Nucleus accumbens (tissue), 56 donors: Measurements from ENCODE around the gene PRPSAP2.
"Not testable (repeated sequence)": the region's sequence is repeated elsewhere in the genome, so short reads cannot be mapped to it uniquely, and the experiment has no call there.

ENCODE experiments used
- DNase-seq, 56 donors: peaks; one replicate each; lab custom pipeline; 2025; lab: John Stamatoyannopoulos, UW

Gene PRPSAP2

DNA sequence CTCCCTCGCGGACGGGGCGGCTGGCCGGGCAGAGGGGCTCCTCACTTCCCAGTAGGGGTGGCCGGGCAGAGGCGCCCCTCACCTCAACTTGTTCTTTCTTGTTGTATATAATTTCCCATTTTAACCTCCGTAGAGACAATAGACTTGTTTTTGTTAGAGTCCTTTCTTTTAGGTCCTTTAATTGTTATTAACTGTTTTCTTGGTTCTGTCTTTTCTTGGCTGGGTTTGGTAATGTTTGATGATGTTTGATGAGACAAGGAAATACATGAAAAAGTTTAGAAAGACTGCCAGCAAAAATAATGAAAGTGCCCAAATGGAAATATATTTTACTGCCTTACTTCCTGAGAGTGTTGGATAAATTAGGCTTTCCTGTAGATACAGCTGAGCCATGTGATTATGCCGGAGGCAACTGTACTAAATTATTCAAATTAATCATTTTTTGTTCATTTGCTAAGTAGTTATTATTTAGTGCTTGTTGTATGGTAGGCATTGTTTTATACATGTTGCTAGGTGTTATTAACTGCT, 30.9 kb downstream of the PRPSAP2 start:
- DNase-seq = no peak

DNA sequence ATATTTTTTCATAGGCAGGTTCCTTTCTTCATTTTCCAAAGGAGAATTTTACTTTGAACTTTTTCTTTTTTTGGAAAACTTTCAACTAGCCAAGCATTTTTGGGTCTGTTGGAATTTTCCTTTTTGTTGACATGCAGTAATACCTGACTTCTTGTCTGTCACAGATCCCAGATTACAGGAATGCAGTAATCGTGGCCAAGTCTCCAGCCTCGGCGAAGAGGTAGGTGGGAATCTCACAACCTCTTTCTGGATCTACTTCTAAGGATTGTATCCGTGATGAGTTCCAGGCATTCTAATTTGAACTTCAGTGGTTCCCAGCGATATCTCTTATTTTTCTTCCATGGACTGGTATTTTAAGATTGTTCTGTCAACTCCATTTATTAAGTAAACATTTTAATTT, 31.7 kb downstream of the PRPSAP2 start:
- no peak for DNase-seq

DNA sequence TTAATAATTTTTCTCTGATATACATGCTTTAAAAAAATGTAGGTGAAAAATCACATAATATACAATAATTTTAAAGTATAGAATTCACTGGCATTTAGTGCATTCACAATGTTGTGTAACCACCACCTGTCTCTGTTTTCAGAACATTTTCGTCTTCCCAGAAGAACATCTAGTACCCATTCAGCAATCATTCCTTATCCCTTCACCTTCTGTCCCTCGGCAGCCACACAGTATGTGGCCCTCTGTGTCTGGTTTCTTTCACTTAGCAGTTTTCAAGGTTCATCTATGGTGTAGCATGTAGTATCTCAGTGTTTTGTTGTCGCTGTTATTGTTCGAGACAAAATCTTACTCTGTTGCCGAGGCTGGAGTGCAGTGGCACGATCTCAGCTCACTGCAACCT, 33.6 kb downstream of the PRPSAP2 start:
- DNase-seq = no peak

DNA sequence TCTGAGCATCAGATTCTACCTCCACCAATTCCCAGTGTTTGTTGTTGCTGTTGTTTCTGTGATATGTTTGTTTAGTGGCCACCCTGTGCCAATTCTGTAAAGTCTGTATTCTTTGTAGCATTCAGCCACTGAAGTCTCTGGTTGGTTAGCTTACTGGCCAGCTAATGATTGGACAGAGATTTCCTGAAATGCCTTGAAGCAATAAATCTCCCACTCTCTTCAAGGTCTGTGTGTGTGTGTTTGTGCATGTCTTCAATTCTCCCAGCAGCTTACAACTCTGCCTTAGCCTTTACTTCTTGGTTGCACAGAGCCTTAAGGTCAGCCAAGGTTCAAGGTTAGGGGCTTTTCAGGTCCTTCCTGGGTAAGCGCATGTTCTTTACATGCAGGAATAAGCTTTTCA, 38.2 kb downstream of the PRPSAP2 start:
- no peak for DNase-seq

DNA sequence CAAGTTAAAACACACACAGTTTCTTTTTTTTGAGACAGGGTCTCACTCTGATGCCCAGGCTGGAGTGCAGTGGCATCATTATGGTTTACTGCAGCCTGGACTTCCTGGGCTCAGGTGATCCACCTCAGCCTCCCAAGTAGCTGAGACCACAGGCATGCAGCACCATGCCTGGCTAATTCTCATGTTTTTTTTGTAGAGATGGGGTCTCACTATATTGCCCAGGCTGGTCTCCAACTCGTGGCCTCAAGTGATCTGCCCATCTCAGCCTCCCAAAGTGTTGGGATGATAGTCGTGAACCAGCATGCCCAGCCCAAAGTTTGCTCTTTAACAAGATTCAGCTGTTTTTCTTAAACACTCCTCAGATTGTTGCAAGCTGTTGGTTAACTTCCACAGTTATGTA, 39.0 kb downstream of the PRPSAP2 start:
- DNase-seq = no peak

DNA sequence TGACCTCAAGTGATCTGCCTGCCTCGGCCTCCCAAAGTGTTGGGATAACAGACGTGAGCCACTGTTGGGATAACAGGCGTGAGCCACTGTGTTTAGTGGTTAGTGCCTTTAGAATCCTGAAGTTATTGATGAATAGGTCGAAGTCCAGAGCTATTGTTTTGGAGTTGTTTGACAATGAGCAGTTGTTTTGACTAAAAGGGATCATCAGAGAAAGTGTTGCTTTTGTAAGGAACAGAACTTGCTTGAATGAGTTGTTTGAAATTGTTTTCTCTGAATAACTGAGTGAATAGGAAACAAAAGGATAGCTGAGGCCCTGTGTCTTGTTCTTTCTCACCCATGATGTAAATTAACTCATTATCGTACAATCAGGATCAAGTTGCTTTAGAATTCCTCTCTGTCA, 46.6 kb downstream of the PRPSAP2 start:
- no peak for DNase-seq

DNA sequence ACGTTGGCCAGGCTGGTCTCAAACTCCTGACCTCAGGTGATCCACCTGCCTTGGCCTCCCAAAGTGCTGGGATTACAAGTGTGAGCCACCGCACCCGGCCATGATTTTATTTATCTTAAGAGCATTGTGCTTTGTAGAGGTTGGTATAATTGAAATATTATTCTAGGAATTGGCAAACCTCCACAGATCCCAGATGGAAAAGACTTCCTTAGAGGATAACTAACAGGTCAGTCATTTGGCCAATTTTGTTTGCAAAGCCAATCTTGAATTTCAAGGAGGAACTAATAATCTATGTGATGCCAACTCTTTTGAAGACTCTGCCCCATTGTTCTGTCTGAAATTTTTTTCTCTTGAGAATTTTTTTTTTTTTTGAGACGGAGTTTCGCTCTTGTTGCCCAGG, 47.3 kb downstream of the PRPSAP2 start:
- DNase-seq = no peak

DNA sequence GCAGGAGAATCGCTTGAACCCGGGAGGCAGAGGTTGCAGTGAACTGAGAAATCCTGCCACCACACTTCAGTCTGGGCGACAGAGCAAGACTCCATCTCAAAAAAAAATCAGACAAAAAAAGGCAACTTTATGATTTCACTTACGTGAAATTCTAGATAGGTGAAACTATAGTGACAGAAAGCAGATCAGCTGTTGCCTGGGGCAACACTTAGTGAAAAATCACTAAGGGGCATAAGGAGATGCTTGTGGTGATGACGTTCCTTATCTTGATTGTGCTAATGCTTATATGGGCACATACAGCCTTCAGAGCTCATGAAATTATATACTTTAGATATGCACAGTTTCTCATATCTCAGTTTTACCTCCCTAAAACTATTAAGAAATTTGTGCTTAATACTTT, 52.4 kb downstream of the PRPSAP2 start:
- DNase-seq = no peak

DNA sequence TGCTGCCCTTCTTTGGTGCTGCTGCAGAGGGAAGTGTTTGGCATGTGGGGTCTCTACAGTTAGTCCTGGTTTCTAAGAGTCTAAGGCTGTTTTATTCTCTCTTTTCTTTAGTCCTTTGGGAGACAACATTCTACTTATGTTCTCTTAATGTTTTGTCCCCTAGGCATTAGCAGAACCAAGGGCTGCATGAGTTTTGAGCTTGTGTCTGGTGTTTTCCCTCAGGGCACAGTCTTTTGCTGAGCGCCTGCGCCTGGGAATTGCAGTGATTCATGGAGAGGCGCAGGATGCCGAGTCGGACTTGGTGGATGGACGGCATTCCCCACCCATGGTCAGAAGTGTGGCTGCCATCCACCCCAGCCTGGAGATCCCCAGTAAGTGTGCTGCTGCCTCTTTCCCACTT, 53.0 kb downstream of the PRPSAP2 start:
- no peak for DNase-seq

DNA sequence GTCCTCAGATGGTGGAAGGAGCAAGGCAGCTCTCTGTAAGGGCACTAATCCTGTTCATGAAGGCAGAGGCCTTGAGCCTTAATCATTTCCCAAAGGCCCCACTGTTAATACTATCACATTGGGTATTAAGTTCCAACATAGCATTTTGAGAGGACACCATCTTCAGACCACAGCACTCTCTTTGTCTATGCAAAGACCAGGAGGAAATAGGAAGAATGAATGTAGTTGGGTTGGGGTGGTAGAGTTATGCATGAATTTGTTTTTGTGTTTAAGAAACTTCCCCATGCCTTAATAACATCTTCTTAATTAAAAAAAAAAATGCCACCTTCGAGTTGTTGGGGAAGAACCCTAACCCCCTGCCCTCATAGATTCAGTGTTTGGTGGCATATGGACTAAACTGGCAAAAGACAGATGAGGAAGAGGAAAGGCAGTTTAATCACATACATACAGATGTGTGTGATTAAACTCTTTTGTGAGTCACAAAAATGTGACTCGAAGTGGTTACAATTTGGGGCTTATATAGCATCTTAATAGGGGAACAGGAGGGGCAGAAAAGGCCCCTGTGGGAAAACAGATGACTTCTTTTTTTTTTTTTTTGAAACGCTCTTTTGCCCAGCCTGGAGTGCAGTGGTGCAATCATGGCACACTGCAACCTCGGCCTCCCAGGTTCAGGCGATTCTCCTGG, 59.0 kb downstream of the PRPSAP2 start:
- no peak for DNase-seq

DNA sequence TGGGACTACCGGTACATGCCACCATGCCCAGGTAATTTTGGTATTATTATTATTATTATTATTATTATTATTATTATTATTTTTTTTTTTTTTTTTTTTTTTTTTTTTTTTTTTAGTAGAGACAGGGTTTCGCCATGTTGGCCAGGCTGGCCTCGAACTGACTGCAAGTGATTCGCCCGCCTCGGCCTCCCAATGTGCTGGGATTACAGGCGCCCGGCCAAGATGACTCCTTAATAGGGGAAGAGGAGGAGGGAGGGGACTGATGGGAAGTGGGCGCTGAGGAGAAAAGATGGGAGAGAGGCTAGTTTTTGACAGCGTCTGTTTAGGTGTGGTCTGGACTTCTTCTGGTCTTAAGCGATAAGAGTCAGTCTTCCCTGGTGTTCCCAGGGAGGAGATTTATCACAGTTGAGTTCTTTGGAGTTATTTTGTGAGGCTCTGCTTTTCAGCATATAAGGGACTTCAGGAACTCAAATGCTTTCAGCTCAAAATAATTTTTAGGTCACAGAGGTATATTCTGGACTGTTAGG, 59.6 kb downstream of the PRPSAP2 start:
- DNase-seq = no peak

DNA sequence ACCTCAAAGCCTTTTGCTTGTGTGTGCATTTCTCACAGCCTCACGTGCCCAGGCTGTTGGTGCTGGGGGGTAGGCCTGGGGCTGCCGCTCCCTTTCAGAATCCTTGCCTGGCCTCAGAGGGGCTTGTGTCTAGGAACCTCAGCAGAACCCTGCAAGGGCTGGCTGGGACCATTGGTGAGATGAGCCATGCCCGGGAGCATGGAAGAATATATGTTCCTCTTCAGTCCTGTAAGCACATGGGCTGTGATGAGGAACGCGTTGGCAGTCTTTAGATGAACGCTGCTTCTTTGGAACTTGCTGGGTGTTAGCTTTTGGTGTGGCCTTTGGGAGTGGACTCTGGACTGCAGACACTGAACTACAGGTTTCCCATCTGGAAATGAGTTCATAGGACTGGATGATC, 62.0 kb downstream of the PRPSAP2 start:
- no peak for DNase-seq

DNA sequence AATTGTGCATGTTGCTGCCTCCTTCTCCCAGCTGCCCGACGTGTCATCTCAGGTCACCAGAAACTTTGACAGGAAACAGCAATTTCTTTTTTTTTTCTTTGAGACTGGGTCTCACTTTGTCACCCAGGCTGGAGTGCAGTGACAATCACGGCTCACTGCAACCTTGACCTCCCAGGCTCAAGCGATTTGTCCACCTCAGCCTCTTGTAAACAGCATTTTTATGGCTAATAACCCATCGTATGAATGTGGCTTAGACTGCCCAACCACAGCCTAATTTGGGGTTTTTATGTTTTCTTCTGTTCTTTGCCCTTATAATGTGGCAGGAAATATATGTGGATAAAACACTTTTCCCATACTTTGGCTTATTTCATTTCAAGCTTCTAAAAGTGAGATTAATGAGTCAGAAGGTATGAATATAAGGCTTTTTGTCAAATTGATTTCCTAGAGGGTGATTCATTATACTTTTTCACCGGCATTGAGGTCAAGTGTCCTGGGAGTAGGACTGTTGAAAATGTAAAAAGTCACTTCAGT, 63.0 kb downstream of the PRPSAP2 start:
- no peak for DNase-seq

DNA sequence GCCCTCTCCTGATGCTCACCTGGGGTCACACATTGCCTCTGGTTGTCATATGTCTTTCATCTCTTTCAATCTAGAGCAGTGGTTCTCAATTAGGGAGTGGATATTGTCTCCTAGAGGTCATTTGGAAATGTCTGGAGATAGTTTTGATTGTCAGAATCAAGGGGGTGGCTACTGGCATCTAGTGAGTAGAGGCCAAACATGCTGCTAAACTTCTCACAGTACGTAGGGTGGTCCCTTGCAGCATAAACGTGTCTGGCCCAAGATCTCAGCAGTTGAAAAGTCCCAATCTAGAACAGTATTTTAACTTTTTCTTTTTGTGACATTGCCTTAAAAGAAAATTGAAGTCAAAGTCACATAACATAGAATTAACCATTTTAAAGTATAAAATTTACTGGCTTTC, 63.6 kb downstream of the PRPSAP2 start:
- no peak for DNase-seq

DNA sequence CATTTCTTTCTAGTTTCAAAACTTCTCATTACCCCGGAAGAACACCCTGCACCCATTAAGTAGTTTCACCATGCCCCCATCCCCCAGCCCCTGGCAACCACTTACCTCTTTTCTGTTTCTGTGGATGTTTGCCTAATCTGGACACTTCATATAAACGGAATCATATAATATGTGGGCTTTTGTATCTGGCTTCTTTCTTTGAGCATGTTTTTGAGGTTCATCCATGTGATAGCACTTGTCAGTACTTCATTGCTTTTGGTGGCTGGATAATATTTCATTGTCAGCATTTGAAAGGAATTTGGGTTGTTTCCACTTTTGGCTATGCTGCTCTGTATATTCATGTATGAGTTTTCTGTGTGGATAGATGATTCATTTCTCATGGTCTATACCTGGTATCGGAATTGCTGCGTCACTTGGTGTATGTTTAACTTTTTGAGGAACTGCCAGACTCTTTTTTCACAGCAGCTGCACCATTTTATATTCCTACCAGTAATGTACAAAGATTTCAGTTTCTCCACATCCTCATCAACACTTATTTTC, 64.1 kb downstream of the PRPSAP2 start:
- DNase-seq = no peak

DNA sequence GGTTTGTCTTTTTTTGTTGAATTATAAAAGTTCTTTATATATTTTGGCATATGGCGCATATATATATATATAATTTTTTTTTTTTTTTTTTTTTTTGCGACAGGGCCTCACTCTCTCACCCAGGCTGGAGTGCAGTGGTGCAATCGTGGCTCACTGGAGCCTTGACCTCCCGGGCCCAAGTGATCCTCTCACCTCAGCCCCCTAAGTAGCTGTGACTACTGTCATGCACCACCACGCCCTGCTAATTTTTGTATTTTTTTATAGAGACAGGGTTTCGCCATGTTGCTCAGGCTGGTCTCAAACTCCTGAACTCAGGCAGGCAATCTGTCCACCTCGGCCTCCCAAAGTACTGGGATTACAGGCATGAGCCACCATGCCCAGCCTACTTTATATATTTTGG, 64.7 kb downstream of the PRPSAP2 start:
- not testable (repeated sequence) for DNase-seq

DNA sequence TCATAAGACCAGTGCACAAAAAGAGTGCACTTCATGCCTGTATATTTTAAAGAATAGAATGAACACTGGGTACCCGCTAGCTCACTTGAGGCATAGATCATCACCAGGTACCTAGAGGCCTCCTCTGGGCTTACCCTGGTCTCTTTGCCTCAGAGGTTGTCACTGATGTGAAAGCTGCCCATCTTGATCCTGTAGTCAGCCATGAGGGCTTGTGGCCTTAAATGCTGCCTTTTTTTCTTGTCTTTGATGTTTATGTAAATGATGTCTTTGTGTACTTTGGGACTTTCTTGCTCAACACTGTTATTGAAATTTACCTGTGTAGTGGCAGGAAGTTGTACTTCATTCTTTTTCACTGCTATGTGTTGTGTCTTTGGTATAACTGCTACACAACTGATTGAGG, 67.3 kb downstream of the PRPSAP2 start:
- DNase-seq = no peak

DNA sequence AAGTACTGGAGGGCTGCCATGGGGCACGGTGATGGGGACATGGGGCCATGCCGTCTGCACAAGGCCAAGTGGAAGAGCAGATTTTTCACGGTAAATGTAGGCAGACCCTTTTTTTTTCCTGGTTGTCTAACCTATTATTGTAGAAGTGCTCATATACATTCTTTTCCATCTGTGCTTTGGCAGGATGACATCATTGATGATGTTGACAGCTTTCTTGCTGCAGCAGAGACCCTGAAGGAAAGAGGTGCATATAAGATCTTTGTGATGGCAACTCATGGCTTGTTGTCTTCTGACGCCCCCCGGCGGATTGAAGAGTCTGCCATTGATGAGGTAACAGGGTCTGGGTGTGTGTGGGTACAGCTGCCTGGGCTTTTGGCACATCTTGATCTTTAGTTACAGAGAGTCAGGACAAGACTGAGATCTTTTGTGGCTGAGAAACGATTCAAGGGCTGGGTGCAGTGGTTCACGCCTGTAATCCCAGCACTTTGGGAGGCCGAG, 70.7 kb downstream of the PRPSAP2 start:
- no peak for DNase-seq

DNA sequence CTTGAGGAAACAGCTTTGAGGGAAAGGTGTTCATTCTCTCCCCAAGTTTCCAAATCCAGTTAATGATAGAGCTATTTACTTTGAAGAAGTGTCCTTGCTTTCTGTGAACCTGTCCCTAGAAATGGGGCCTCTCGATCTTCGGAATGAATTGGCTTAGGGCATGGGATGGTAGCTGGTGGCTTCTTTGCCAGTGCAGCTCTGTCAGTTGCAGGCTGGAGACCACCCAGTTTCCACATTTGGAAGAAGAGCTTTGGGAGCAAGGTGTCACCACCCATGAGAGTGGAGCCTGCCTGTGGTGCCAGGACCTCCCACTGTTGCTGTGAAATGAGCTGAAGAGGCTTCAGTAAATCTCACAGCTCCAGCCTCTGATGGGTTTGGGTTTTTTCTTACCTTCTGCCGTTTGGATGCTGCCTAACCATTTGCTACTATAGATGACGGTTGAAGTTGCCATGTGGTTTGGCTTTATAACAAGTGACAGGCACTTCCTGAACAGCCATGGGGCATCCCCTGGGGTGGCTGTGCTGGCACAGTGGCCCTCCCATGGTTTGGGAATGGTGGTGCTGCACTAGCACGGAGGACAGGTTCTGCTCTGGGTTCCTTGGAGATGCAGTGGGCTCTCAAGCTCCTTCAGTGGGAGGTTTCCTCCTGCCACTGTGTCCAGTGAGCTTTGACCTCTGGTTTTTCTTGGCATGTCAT, 74.6 kb downstream of the PRPSAP2 start:
- no peak for DNase-seq

DNA sequence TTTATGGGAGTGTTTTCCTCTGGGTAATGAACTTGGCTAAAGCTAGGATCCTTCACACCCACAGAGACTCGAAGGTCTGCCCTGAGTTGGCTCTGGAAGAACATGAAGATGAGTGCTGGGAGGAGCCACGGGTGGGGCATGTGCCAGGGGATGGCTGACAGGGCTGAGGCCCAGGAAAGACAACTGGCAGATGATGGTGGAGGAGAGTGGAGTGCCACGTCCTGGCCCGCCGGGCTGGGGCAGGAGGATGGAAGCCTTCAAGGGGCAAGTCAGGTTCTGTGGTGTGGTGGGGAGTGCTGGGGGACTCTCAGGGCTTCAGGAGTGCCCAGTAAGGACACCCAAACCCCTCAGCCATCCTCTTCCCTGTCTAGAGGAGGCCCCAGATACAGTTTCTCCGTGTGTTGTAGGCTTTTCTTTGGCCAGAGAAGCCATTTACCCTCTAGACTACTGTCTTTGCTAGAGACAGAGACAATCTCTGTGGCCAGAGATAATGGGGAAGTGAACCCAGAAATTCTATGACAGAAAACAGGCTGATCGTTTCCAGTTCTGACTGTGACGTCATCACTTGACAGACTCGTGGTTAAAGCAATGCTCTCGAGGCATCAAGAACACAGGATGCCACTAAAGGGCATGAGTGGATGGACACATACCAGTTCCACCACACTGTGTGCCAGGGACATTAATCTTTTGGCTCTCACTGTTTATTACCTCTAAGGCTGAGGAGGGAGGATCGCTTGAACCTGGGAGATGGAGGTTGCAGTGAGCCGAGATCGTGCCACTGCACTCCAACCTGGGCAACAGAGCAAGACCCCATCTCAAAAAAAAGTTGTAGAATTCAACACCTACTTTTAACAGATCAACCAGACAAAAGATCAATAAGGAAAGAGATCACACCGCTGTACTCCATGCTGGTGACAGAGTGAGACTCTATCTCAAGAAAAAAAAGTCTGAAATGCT, 75.4 kb downstream of the PRPSAP2 start:
- DNase-seq = no peak
